Measurements from ENCODE around the gene NUP62.
"Not testable (repeated sequence)": the region's sequence is repeated elsewhere in the genome, so short reads cannot be mapped to it uniquely, and the experiment has no call there.

NUP62 gene

DNA sequence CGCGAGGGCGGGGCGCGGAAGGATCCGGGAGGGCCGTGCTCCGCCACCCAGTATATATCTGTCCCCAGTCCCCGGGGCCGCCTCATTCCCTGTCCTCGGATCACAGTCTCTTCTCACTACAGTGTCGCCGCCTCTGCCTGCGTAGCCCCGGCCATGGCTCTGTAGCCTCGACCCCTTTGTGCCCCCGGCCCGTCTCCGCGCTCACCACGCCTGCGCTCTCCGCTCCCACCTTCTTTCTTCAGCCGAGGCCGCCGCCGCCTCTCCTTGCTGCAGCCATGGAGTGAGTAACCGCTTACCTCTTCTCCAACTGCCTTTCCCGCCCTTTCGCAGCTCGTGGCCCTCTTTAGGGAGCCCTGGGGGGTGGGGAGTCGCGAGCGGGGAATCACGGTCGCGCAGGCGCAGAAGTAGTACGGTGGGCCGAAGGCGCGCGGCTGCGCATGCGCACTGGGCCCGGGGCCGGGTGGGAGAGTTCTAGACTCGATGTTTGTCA, at the start of gene NUP62, which contains the start of gene ATF5:
Gene NUP62, minus strand, starts transcription at position 384 of the 490 bp plus-strand sequence. CDS start 19,697 bp downstream, outside the sequence.
Gene ATF5, plus strand, starts transcription at position 85 of the 490 bp plus-strand sequence. CDS start 1,646 bp downstream, outside the sequence.
- peak; percentile 91 for DNase-seq

DNA sequence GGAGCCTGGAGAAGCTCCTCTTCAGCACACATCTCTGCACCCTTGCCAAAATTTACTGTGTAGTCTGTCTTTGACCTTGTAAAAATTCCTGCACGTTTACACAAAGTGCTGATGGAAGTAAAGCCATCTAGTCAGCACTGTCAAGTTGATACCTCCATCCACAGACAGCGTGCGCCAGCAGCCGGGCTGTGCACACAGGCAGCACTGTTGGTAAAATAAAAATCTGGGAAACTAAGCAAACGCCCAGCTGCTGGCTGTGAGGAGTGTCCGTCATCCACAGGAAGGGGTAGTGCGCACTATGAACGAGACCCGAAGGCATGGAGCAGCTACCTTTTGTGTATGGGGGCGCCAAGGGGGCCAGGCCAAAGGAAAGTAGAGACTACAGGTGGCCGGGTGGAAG, 49.0 kb upstream of the NUP62 start:
- DNase-seq: no peak

- DNase-seq: no peak
These were observed 48.6 kb upstream of the NUP62 start for GRCh38 chr19:49977881-49978280.

GRCh38 chr19:49977076-49977475, 47.8 kb upstream of the NUP62 start:
- DNase-seq: no peak

DNA sequence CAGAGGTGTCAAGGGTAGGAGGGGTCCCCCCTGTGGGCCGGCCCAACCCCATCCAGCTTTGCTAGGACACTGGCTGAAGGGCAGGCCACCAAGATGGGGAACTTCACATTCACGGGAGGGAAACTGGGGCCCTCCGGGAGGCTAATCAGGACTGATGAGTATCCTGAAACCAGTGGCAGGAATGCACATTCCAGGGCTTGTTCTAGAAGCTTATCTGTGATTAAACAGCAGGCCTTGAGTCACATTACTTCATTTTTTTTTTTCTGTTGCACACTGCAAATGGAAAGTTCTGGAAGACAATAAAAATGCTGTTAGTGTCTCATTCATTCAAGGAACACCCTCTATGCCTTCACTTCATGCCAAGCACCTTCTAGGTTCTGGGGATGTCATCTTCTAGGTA, 47.2 kb upstream of the NUP62 start:
- no peak for DNase-seq

- no peak for DNase-seq
These were observed 45.7 kb upstream of the NUP62 start for GRCh38 chr19:49975051-49975450.

DNA sequence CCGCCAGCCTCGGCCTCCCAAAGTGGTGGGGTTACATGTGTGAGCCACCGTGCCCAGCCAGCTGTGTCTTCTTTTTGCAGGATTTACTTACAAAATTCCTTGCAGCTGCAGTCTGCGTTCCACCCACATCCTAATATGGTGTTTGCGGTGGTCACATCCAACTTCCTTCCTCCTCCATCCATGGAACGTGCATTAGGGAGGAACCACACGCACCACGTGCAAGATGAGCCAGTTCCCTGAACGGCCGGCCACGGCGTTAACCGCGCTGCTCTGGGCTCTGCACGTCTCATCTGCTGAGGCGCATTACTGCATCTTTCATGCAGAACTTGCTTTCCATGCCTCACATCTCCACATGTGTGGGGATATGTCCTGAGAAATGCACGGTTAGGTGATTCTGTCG, 44.7 kb upstream of the NUP62 start:
- no peak for DNase-seq

- DNase-seq: no peak
These were observed 43.5 kb upstream of the NUP62 start for GRCh38 chr19:49972841-49973240.

GRCh38 chr19:49971991-49972411, 42.7 kb upstream of the NUP62 start:
- no peak for DNase-seq

DNA sequence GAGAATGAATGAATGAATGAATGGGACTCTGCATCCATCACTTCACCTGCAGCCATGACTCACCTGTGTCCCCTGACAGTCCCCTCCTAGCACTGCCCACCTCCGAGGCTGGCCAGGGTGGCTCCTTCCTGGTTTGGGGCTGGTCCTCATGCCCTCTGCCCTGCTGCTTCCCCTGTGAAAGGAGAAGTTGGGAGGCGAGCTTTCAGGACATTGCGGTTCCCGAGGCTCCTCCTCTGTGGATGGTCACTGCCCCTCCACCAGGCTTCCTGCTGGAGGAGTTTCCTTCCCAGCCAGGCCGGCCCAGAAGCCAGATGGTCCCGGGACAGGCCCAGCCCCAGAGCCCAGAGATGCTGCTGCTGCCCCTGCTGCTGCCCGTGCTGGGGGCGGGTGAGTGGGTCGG, 40.1 kb upstream of the NUP62 start:
- DNase-seq: not testable (repeated sequence)

DNA sequence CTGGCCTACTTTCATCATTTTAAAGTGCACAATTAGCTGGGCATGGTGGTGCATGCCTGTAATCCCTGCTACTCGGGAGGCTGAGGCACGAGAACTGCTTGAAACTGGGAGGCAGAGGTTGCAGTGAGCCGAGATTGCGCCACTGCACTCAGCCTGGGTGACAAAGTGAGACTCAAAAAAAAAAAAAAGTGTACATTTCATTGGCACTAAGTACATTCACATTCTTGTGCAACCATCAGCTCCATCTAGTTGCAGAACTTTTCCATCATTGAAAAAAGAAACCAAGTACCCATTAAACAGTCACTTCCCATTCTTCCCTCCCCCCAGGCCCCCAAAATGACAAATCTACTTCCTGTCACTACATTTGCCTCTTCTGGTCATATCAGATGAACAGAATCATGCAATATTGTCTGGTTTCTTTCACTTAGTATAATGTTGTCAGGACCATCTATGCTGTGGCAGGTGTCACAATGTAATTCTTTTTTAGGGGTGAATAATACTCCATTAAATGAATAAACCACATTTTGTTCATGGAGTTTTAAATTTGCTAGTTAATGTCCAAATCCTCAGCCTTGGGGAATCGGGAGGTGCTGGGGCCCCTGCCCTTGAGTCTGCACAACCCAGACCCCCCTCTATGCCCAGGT, 39.1 kb upstream of the NUP62 start:
- DNase-seq: no peak

GRCh38 chr19:49960980-49961379, 31.7 kb upstream of the NUP62 start, which contains the start of gene SIGLEC11:
Gene SIGLEC11, minus strand, starts transcription at chr19:49961172. Its CDS starts 91 bp downstream, at chr19:49961081.
- DNase-seq: not testable (repeated sequence)

DNA sequence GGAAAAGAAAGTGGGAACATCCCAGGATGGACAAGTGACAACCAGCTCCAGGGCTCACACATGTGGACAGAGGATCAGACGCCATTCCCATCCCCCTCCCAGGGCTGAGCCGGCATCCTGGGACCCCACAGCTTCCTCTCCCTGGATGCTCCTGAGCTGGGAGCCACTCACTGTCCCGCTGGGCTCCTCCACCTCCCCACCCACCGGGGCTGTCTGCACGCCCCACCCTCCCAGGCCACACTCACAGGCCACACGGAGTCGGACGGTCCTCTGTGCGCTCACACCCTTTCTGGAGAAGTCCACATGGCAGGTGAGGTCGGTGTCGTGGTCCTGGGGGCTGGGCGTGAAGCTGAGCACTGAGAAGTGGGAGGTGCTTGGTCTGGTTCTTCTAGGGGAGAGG, 30.6 kb upstream of the NUP62 start:
- not testable (repeated sequence) for DNase-seq

DNA sequence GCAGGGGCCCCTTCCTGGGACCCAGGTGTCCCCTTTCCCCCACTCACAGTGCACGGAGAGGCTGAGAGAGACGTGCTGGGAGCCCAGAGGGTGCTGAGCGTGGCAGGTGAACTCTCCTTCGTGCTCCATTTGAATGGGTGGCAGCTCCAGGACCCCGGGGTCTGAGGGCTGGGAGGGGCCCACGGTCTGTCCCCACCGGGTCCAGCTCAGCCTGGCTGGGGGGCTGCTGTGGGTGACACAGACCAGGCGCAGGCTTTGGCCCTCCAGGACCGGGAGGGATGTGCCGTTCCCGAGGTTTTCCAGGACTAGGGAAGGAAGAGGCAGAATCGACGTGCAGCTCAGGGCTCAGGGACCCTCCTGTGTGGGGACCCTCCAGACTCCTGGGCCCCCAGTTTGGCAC, 29.3 kb upstream of the NUP62 start:
- not testable (repeated sequence) for DNase-seq

- DNase-seq: not testable (repeated sequence)
These were observed 28.8 kb upstream of the NUP62 start for GRCh38 chr19:49958144-49958543.

GRCh38 chr19:49957262-49957915, 28.1 kb upstream of the NUP62 start:
- DNase-seq: no peak

GRCh38 chr19:49956115-49956495, 26.8 kb upstream of the NUP62 start:
- DNase-seq: no peak

DNA sequence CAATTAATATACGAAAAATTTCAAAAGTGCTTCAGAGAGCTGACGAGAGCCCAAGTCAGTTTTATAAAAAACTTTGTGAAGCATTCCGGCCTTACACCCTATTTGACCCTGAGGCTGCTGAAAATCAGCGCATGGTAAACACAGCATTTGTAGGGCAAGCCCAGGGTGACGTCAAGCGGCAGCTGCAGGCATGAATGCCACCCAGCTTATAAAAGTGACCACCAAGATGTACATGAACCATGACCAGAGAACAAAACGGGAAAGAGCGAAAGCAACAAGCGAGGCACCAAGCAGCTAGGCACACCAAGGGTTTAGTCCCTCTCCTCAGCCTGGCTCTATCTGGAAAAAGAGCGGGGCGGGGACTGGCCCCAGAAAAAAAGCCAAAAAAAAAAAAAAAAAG, 25.6 kb upstream of the NUP62 start:
- no peak for DNase-seq

DNA sequence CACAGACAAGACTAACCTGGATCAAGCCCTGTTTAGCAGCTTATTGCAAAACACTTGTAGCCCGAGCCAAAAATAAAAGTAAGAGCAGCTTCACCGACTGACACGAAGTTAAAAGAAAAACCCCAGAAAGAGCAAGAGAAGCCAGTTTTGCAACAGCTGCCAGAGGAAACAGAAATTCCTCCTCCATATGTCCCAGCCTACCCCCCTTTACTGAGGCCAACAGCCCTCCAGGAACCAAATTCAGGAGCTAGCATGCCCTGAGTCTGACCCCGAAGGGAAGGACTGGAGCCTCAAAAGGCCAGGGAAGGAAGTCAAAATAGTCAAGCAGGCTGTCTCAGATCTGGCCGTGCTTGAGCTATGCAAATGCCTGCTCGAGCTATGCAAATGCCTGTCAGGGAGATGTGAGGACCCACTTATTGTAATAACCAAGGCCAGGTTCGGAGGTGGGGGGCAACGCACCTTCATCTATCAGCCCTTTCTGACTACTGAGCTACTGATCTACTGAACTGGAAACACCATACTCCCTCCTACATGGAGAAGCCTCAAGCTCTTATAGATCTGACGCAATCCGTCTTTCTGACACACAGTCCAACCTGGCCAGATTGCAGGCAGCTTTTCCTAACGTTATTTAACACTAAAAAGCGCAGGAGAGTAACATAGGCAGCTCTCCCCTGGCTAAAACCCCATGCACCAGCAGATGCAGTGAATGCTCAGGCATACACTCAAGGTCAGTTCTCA, 25.0 kb upstream of the NUP62 start:
- no peak for DNase-seq

GRCh38 chr19:49953416-49953815, 24.1 kb upstream of the NUP62 start:
- DNase-seq: no peak

- no peak for DNase-seq
These were observed 23.6 kb upstream of the NUP62 start for GRCh38 chr19:49952906-49953305.

DNA sequence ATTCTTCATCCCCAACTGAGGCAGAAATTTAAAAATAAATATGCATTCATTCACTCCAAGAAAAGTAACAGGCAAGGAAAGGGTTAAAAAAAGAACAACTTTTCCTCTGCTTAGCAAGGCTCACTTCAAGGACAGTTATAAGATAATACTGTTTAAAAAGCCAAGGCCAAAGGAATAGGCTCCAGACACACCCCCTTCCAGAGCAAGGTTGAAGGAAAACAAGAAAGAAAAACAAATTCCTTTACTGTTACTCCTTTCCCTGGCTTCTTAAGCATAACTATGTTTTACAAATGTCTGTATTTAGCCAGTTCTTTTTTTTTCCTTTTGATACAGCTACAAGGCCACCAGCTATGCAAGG, 23.2 kb upstream of the NUP62 start:
- no peak for DNase-seq

- DNase-seq: no peak
These were observed 22.6 kb upstream of the NUP62 start for GRCh38 chr19:49951806-49952478.
